ENCODE results near the gene PIGZ.

The PIGZ gene

GRCh38 chr3:196942226-196942914 lies 26.3 kb downstream of the PIGZ start, which contains the start of gene NCBP2:
Gene NCBP2, minus strand, starts transcription at chr3:196942528. Its CDS starts 25 bp downstream, at chr3:196942503.
- peak; percentile 99 for DNase-seq
- no peaks in the 10 kb centered on the region for H3K27me3 Mint-ChIP-seq
- peaks cover 24 to 52% of the 10 kb centered on the region in 2 donors for H3K36me3 Mint-ChIP-seq
- peak; percentile 92 for ATAC-seq (replicated peaks)
- peak within 1 kb of the TSS; percentile 96 for H3K27ac Mint-ChIP-seq
- peaks cover 35 to 55% of the 10 kb centered on the region in 2 donors for H3K4me1 Mint-ChIP-seq
- H3K4me3 Mint-ChIP-seq: peak within 1 kb of the TSS; percentile 86 to 96
- no peaks in the 10 kb centered on the region for H3K9me3 Mint-ChIP-seq

GRCh38 chr3:196941729-196942225 lies 26.9 kb downstream of the PIGZ start:
- ATAC-seq (replicated peaks) (peak; percentile 53 to 58), DNase-seq (peak; percentile 62)
- peak overlapping the region; percentile 86 to 96 for H3K4me3 Mint-ChIP-seq
- no peaks in the 10 kb centered on the region for H3K9me3 Mint-ChIP-seq
- H3K36me3 Mint-ChIP-seq: peaks cover 28 to 55% of the 10 kb centered on the region in 2 donors
- H3K4me1 Mint-ChIP-seq: peaks cover 35 to 55% of the 10 kb centered on the region in 2 donors
- no peaks in the 10 kb centered on the region for H3K27me3 Mint-ChIP-seq
- peak overlapping the region; percentile 96 for H3K27ac Mint-ChIP-seq

- Mint-ChIP-seq H3K27ac (no peak overlapping the region), H3K36me3 (peaks cover 31 to 65% of the 10 kb centered on the region in 2 donors), H3K9me3 (no peaks in the 10 kb centered on the region), H3K4me1 (peaks cover 26 to 40% of the 10 kb centered on the region in 2 donors), H3K4me3 (no peak overlapping the region), H3K27me3 (no peaks in the 10 kb centered on the region)
- DNase-seq: no peak
- no peak for ATAC-seq (replicated peaks)
Observed at GRCh38 chr3:196938576-196938975, 30.1 kb downstream of the PIGZ start.

GRCh38 chr3:196938124-196938523 lies 30.5 kb downstream of the PIGZ start:
- no peak overlapping the region for H3K4me3 Mint-ChIP-seq
- H3K27me3 Mint-ChIP-seq: no peaks in the 10 kb centered on the region
- DNase-seq: no peak
- no peaks in the 10 kb centered on the region for H3K9me3 Mint-ChIP-seq
- peaks cover 31 to 65% of the 10 kb centered on the region in 2 donors for H3K36me3 Mint-ChIP-seq
- H3K27ac Mint-ChIP-seq: peak overlapping the region; percentile 56
- H3K4me1 Mint-ChIP-seq: peaks cover 23 to 35% of the 10 kb centered on the region in 2 donors
- no peak for ATAC-seq (replicated peaks)

GRCh38 chr3:196936288-196936687 lies 32.3 kb downstream of the PIGZ start:
- Mint-ChIP-seq H3K27ac (peak overlapping the region; percentile 14), H3K36me3 (peaks cover 35 to 61% of the 10 kb centered on the region in 2 donors), H3K4me3 (no peak overlapping the region), H3K4me1 (peaks cover 30 to 44% of the 10 kb centered on the region in 2 donors), H3K9me3 (no peaks in the 10 kb centered on the region), H3K27me3 (no peaks in the 10 kb centered on the region)
- no peak for DNase-seq
- no peak for ATAC-seq (replicated peaks)

GRCh38 chr3:196932600-196932999 lies 36.0 kb downstream of the PIGZ start:
- Mint-ChIP-seq H3K27me3 (no peaks in the 10 kb centered on the region), H3K4me1 (peaks cover 14 to 26% of the 10 kb centered on the region in 2 donors), H3K9me3 (no peaks in the 10 kb centered on the region), H3K27ac (peak overlapping the region; percentile 65), H3K36me3 (peaks cover 26 to 59% of the 10 kb centered on the region in 2 donors), H3K4me3 (peak overlapping the region in 1 of 2 donors; percentile 8)
- ATAC-seq (replicated peaks) (peak; percentile 83 to 88), DNase-seq (no peak)

GRCh38 chr3:196931828-196932587 lies 36.6 kb downstream of the PIGZ start:
- Mint-ChIP-seq H3K9me3 (no peaks in the 10 kb centered on the region), H3K36me3 (peaks cover 25 to 58% of the 10 kb centered on the region in 2 donors), H3K27ac (peak overlapping the region; percentile 65), H3K4me1 (peaks cover 14 to 26% of the 10 kb centered on the region in 2 donors), H3K27me3 (no peaks in the 10 kb centered on the region), H3K4me3 (peak overlapping the region in 1 of 2 donors; percentile 8)
- peak; percentile 74 to 79 for ATAC-seq (replicated peaks)
- DNase-seq: peak; percentile 36

- H3K9me3 Mint-ChIP-seq: no peaks in the 10 kb centered on the region
- peak overlapping the region in 1 of 2 donors; percentile 3 for H3K4me3 Mint-ChIP-seq
- H3K36me3 Mint-ChIP-seq: peaks cover 20 to 49% of the 10 kb centered on the region in 2 donors
- DNase-seq (no peak), ATAC-seq (replicated peaks) (peak in 1 of 2 donors; percentile 17)
- peak overlapping the region; percentile 7 for H3K27ac Mint-ChIP-seq
- no peaks in the 10 kb centered on the region for H3K27me3 Mint-ChIP-seq
- peaks cover 14 to 26% of the 10 kb centered on the region in 2 donors for H3K4me1 Mint-ChIP-seq
Observed at GRCh38 chr3:196931157-196931556, 37.5 kb downstream of the PIGZ start.

GRCh38 chr3:196927571-196928453 lies 40.8 kb downstream of the PIGZ start:
- no peaks in the 10 kb centered on the region for H3K9me3 Mint-ChIP-seq
- no peaks in the 10 kb centered on the region for H3K27me3 Mint-ChIP-seq
- no peak for ATAC-seq (replicated peaks)
- H3K36me3 Mint-ChIP-seq: peaks cover 20 to 51% of the 10 kb centered on the region in 2 donors
- H3K4me1 Mint-ChIP-seq: peaks cover 14 to 23% of the 10 kb centered on the region in 2 donors
- no peak for DNase-seq
- H3K4me3 Mint-ChIP-seq: no peak overlapping the region
- H3K27ac Mint-ChIP-seq: no peak overlapping the region

- ATAC-seq (replicated peaks) (peak; percentile 67 to 71), DNase-seq (no peak)
- H3K4me1 Mint-ChIP-seq: peaks cover 7 to 17% of the 10 kb centered on the region in 2 donors
- H3K4me3 Mint-ChIP-seq: no peak overlapping the region
- no peak overlapping the region for H3K27ac Mint-ChIP-seq
- peaks cover 1 to 7% of the 10 kb centered on the region in 2 donors for H3K9me3 Mint-ChIP-seq
- peaks cover 20 to 47% of the 10 kb centered on the region in 2 donors for H3K36me3 Mint-ChIP-seq
- no peaks in the 10 kb centered on the region for H3K27me3 Mint-ChIP-seq
Observed at GRCh38 chr3:196920733-196921132, 47.9 kb downstream of the PIGZ start.

GRCh38 chr3:196918968-196919367 lies 49.7 kb downstream of the PIGZ start:
- DNase-seq (no peak), ATAC-seq (replicated peaks) (no peak)
- Mint-ChIP-seq H3K9me3 (peaks cover 5 to 7% of the 10 kb centered on the region in 2 donors), H3K27me3 (no peaks in the 10 kb centered on the region), H3K27ac (no peak overlapping the region), H3K4me1 (peaks cover 7 to 17% of the 10 kb centered on the region in 2 donors), H3K36me3 (peaks cover 33 to 57% of the 10 kb centered on the region in 2 donors), H3K4me3 (no peak overlapping the region)

- Mint-ChIP-seq H3K27me3 (no peaks in the 10 kb centered on the region), H3K4me3 (no peak overlapping the region), H3K9me3 (peaks cover 5 to 7% of the 10 kb centered on the region in 2 donors), H3K36me3 (peaks cover 36 to 56% of the 10 kb centered on the region in 2 donors), H3K27ac (no peak overlapping the region), H3K4me1 (peaks cover 7 to 17% of the 10 kb centered on the region in 2 donors)
- DNase-seq: no peak
- ATAC-seq (replicated peaks): no peak
Observed at GRCh38 chr3:196916995-196917394, 51.6 kb downstream of the PIGZ start.

- H3K36me3 Mint-ChIP-seq: peaks cover 35 to 57% of the 10 kb centered on the region in 2 donors
- H3K4me1 Mint-ChIP-seq: peaks cover 7 to 17% of the 10 kb centered on the region in 2 donors
- no peaks in the 10 kb centered on the region for H3K27me3 Mint-ChIP-seq
- H3K27ac Mint-ChIP-seq: no peak overlapping the region
- ATAC-seq (replicated peaks) (no peak), DNase-seq (no peak)
- no peak overlapping the region for H3K4me3 Mint-ChIP-seq
- H3K9me3 Mint-ChIP-seq: peaks cover 5 to 7% of the 10 kb centered on the region in 2 donors
Observed at GRCh38 chr3:196916221-196916620, 52.4 kb downstream of the PIGZ start.
